GM18520 (cell line): ENCODE data around the gene NELFA.
"Not testable (repeated sequence)": the region's sequence is repeated elsewhere in the genome, so short reads cannot be mapped to it uniquely, and the experiment has no call there.

Experiments
- ATAC-seq: cut with Tn5 transposase; IDR thresholded peaks from one replicate; pipeline ENCODE4 v1.9.1; 2021; ENCODE audit not compliant: unreplicated experiment

The NELFA gene

DNA sequence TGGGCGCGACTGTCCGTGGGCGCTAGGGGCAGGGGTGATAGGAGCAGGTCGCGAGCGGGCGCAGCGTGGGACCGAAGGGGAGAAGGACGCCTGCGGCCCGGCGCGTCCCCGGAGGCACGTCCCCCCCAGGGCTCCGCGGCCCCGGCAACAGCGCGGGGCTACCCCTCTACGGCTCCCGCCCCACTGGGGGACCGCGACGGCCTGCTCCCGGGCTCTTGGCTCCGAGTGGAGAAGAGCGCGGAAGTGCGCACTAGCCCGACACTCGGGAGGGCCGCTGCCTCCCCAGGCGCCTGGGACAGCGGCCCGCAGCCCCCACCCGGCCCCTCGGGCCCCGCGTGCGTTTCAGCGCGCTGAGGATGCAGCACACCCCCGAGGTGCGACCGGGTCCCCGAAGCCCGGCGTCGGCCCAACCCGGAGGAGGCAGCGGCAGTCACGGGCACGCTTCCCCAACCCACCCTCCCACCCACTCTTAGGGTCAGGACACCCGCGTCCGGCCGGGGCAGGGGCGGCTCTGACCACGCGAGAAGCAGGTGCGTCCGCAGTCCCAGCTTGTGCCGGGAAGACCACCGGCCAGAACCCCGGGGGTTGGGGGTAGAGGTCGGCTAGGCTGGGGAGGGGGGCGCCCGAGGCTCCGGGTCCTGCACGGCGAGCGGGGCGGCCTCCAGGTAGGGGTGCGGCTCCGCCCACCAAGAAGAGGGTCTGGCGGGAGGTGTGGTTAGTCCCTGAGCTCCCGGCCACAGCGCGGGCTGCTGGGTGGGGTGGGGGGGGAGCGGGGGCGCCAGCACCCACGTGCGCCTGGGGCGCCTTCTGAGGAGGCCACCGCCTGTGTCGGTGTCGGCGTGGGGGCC is 31.8 kb upstream of the NELFA start:
- no peak for ATAC-seq

- no peak for ATAC-seq
These were observed 28.1 kb upstream of the NELFA start for GRCh38 chr4:2036866-2037265.

DNA sequence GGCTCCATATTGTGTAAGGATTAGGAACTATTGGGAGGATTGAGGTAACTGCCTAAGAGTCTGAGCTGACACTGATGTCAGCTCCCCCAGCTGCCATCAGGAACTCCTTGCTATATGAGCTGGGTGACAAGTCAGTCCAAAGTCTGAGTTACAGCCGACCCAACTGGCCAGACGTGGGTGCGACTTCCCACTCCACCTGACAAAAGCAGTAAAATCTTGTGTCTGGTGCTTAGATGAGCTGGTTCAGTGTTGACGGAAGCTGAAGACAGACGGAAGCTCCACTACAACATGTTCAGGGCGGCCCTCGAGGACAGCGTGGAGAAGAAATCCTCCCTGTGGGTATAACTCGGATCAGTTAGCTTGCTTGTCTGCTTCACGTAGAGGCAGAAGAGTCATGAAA is 27.6 kb upstream of the NELFA start:
- no peak for ATAC-seq

- ATAC-seq, result not testable (repeated sequence)
These were observed 22.4 kb upstream of the NELFA start for GRCh38 chr4:2031161-2031560.

GRCh38 chr4:2027120-2027519 is 18.3 kb upstream of the NELFA start:
- not testable (repeated sequence) for ATAC-seq

DNA sequence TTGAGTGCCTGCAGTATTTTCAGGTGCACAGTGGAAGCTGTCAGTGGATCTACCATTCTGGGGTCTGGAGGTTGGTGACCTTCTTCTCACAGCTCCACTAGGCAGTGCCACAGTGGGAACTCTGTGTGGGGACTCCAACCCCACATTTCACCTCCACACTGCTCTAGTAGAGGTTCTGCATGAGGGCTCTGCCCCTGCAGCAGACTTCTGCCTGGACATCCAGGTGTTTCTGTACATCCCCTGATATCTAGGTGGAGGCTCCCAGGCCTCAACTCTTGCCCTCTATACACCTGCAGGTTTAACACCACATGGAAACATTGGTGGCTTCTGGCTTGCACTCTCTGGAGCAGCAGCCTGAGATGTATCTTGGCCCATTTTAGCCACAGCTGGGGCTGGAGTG is 17.0 kb upstream of the NELFA start:
- ATAC-seq, result no peak

- no peak for ATAC-seq
These were observed 15.9 kb upstream of the NELFA start for GRCh38 chr4:2024683-2025082.

GRCh38 chr4:2021358-2022018 is 12.7 kb upstream of the NELFA start:
- not testable (repeated sequence) for ATAC-seq

DNA sequence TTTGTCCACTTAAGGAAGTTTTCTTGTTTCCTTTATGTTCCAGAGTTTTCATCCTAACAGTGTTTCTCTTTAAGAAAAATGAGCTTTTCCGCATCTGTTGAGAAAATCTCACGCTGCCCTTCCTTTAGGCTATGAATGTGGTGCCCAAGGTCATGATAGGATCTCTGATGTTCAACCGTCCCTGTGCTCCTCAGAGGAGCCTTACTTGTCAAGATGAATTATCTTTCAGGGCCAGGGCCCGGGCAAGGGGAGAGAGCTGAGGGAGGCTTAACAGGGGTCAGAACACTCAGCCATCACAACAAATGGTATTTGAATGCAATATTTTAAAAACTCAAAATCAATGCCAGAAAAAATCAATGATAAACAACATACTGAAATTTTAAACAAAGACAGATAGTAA is 6.2 kb upstream of the NELFA start:
- no peak for ATAC-seq

DNA sequence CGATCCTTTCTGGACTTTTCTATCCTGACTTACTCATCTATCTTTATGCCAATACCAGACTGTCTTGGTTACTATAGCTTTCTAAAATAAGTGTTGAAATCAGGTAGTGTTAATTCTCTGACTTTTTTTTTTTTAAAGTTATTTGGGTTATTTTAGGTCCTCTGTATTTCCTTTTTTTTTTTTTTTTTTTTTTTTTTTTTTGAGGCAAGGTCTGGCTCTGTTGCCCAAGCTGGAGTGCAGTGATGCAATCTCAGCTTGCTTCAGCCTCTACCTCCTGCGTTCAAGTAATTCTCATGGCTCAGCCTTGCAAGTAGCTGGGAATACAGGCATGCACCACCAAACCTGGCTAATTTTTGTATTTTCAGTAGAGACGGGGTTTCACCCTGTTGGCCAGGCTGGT is 2.8 kb upstream of the NELFA start:
- no peak for ATAC-seq

DNA sequence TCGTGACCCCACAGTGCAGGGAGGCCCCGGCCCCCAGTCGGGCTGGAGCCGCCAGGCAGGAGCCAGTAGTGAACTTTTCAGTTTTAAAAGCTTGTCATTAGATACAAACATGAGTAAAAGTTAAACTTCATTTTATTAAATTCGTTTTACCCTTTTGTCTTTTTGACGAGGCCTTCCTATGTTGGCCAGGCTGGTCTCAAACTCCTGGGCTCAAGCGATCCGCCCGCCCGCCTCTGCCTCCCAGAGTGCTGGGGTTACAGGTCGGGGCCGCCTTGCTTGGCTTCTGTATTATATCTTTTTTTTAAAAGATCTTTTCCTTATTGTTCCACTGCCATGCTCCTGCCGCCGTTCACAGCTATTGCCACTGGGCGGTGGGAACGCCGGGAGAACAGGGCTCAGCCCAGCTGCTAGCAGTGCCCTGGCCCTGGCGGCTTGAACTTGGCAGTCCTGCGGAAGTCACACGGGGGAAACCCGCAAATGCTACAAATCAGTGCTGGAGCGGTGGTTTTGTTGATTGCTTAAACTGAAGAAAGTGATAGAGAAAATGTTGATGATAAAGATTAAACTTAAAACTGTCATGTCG is 968 bp upstream of the NELFA start:
- ATAC-seq, result no peak

- ATAC-seq, result no peak
These were observed 178 bp downstream of the NELFA start for GRCh38 chr4:2008671-2008920.

GRCh38 chr4:2007804-2008670 is 737 bp downstream of the NELFA start:
- no peak for ATAC-seq

DNA sequence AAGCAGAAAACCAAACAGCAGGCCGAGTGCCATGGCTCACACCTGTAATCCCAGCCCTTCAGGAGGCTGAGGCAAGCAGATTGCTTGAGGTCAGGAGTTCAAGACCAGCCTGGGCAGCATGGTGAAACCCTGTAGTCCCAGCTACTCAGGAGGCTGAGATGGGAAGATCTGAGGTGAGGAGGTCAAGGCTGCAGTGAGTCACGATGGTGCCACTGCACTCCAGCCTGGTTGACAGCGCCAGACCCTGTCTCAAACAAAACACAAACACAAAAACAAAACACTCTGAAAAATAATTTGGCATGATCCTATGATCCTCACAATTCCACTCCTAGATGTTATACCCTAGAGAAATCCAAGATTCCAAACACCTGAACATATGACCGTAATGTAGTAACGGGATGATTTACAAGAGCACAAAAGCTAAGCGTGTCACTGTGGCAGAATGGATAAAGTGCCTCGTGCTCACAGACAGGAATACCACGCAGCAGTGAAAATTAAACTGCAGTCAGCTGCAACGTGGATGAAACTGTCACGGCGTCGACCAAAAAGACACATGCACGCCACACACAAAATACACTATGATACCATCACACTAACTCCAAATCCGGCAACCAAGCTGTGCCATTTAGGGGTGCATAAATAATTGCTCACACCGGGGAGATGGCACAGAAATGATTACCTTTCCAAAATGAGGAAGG is 1.7 kb downstream of the NELFA start:
- ATAC-seq, result no peak

DNA sequence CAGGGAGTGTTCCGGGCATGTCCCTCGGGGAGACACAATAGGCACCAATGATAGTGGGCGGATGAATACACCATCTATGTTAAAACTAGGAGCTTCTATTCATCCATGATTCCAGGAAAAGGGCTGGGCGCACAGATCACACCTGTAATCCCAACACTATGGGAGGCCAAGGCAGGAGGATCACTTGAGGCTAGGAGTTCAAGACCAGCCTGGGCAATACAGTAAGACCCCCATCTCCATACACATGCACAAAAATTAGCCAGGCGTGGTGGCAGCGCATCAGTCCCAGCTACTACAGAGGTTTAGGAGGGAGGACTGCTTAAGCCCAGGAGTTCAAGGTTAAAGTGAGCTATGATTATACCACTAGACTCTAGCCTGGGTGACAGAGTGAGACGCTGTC is 2.4 kb downstream of the NELFA start:
- no peak for ATAC-seq

- ATAC-seq, result not testable (repeated sequence)
These were observed 5.4 kb downstream of the NELFA start for GRCh38 chr4:2003361-2003760.

- ATAC-seq, result not testable (repeated sequence)
These were observed 9.5 kb downstream of the NELFA start for GRCh38 chr4:1999308-1999707.

GRCh38 chr4:1998296-1998695 is 10.5 kb downstream of the NELFA start:
- no peak for ATAC-seq

DNA sequence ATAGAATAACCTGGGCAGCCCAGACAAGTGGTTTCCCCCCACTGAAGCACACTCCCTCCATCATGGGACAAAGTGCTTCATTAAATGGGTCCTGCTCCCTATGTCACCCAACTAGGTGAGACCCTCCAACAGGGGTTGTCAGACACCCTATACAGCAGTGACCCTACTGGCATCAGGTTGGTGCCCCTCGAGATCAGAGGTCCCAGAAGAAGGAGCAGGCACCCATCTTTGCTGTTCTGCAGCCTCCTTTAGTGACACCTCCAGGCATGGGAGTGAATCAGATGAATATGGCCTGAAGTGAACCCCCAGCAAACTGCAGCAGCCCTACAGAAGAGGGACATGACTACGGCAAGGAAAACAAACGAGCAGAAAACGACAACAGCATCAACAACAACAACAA is 11.1 kb downstream of the NELFA start:
- no peak for ATAC-seq

GRCh38 chr4:1996866-1997611 is 11.7 kb downstream of the NELFA start:
- ATAC-seq, result no peak
